ENCODE data around the gene ACD. TPM values are rescaled to one million over a fixed set of nuclear protein-coding genes. Genes with fewer than 3 reads are reported as not detected.

ACD gene
- total RNA-seq, 1 experiment from 2014 or later = 33.6 TPM

DNA sequence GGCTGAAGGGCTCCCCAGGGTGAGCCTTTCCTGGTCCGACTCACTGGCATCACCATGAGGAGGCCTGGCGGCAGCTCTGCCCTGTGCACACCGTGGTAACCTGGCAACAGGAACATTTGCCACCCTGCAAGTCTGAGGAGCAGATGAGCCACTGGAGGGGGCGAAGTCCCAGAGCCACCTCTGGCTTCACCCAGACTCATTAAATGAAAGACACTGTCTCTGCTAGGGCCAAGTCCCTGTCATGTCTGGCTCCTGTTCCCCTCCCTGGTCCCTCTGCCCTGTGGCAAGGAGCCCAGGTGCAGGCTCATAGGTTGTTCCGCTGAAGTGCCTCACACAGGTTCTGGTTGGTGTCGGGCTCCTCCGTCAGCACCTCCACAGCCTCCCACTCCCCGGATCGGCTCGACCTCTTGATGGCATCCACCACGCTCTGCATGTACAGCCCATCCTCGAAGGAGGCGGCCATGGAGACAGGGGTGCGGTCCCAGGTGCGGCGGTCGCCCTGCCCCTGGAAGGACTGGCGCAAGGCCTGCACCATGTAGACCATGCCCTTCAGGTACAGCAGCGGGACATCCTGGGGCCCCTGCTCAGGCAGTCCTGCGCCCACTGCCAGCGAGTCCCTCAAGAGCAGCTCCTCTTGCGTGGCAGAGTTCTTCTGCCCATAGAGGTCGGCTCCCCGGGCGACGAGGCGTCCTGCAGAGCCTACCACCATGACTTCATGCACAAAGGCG, 15.0 kb upstream of the ACD start:
- TF ChIP-seq, protein P1, sequence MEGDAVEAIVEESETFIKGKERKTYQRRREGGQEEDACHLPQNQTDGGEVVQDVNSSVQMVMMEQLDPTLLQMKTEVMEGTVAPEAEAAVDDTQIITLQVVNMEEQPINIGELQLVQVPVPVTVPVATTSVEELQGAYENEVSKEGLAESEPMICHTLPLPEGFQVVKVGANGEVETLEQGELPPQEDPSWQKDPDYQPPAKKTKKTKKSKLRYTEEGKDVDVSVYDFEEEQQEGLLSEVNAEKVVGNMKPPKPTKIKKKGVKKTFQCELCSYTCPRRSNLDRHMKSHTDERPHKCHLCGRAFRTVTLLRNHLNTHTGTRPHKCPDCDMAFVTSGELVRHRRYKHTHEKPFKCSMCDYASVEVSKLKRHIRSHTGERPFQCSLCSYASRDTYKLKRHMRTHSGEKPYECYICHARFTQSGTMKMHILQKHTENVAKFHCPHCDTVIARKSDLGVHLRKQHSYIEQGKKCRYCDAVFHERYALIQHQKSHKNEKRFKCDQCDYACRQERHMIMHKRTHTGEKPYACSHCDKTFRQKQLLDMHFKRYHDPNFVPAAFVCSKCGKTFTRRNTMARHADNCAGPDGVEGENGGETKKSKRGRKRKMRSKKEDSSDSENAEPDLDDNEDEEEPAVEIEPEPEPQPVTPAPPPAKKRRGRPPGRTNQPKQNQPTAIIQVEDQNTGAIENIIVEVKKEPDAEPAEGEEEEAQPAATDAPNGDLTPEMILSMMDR (IDR thresholded peaks at IDR 0.05; ENCODE audit: unreplicated experiment) = no peak
- Mint-ChIP-seq H3K4me3 (ENCODE audit: unreplicated experiment) (no peak overlapping the region), H3K27ac (ENCODE audit: low read depth, unreplicated experiment) (no peak overlapping the region), H3K27me3 (ENCODE audit: insufficient read depth, unreplicated experiment) (no peaks in the 10 kb centered on the region), H3K36me3 (ENCODE audit: insufficient read depth, unreplicated experiment) (peaks cover 18% of the 10 kb centered on the region), H3K9me3 (ENCODE audit: unreplicated experiment) (no peaks in the 10 kb centered on the region), H3K4me1 (ENCODE audit: insufficient read depth, unreplicated experiment) (peaks cover 15% of the 10 kb centered on the region)
- intact Hi-C loops (cut with micrococcal nuclease) = loop anchor here (10.0 kb wide), 1 partner anchor 170 kb away; the partner anchor contains the start of genes CENPT, NUTF2 and THAP11
- CTCF ChIA-PET = interaction anchor here (0.6 kb wide), 2 partner anchors 112 to 117 kb away, joined by 3 read pairs; no protein-coding TSS in a partner anchor
- TSS peak; percentile 17 for BruUV-seq (replicated peaks)
- DNase-seq (ENCODE audit: unreplicated experiment) = no peak
- POLR2A ChIA-PET = no interaction called here

DNA sequence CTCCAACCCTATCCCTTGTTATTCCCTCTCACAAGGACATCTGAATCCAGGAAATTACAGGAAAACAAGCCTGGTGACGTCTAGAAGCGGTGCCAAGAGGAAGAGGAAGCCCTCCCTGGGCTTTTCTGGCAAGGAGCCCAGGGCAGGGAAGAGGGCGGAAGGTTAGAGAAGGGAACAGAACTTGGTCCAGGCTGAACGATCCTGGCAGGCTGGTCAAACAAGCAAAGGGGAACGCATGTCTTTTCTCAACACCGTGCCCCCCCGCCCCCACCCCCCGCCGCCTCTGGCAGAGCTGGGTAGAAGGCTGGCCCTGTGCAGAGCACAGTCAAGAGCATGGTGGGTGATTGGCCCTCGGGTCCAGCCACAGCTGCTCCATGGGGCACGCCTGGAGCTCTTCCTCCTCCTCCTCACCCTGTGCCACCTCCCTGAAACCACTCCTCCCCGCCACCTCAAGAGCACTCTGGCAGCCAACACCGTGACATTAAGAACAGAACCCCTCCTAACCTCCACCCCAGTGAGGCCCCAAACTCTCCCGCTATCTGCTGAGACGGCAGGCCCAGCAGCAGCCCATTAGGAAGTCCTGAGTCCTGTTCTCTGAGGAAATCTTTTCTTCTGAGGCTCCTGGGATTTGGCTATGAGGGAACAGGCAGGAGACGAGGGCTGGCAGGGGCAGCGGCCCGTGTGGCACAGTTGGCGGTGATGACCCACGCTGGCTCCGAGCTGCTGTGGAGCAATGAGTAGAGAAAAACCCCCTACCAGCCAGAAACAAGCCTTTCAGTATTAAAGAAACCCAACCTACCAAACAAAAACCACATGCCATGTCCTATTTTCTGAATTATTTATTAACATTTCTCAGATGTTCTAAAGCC, 13.9 kb upstream of the ACD start:
- DNase-seq (ENCODE audit: unreplicated experiment) = peak; percentile 68
- Mint-ChIP-seq H3K4me1 (ENCODE audit: insufficient read depth, unreplicated experiment) (peaks cover 15% of the 10 kb centered on the region), H3K27ac (ENCODE audit: low read depth, unreplicated experiment) (no peak overlapping the region), H3K27me3 (ENCODE audit: insufficient read depth, unreplicated experiment) (no peaks in the 10 kb centered on the region), H3K36me3 (ENCODE audit: insufficient read depth, unreplicated experiment) (peaks cover 12% of the 10 kb centered on the region), H3K4me3 (ENCODE audit: unreplicated experiment) (no peak overlapping the region), H3K9me3 (ENCODE audit: unreplicated experiment) (no peaks in the 10 kb centered on the region)
- TF ChIP-seq, protein P1 (IDR thresholded peaks at IDR 0.05; ENCODE audit: unreplicated experiment) = no peak
- ChIA-PET POLR2A (interaction anchor here (1.3 kb wide), 1 partner anchor 46 kb away, joined by 4 read pairs; the partner anchor contains the start of gene GFOD2), CTCF (interaction anchor here (0.6 to 3.3 kb wide), 13 partner anchors 11 to 260 kb away, joined by 3 to 15 read pairs (median 5); partner anchors contain the start of genes RANBP10 and TSNAXIP1)
- intact Hi-C loops (cut with micrococcal nuclease) = loop anchor here (1.0 to 10.0 kb wide), 2 partner anchors 171 to 254 kb away; partner anchors contain the start of genes CENPT, NUTF2 and THAP11
- BruUV-seq (replicated peaks) = no TSS peak

DNA sequence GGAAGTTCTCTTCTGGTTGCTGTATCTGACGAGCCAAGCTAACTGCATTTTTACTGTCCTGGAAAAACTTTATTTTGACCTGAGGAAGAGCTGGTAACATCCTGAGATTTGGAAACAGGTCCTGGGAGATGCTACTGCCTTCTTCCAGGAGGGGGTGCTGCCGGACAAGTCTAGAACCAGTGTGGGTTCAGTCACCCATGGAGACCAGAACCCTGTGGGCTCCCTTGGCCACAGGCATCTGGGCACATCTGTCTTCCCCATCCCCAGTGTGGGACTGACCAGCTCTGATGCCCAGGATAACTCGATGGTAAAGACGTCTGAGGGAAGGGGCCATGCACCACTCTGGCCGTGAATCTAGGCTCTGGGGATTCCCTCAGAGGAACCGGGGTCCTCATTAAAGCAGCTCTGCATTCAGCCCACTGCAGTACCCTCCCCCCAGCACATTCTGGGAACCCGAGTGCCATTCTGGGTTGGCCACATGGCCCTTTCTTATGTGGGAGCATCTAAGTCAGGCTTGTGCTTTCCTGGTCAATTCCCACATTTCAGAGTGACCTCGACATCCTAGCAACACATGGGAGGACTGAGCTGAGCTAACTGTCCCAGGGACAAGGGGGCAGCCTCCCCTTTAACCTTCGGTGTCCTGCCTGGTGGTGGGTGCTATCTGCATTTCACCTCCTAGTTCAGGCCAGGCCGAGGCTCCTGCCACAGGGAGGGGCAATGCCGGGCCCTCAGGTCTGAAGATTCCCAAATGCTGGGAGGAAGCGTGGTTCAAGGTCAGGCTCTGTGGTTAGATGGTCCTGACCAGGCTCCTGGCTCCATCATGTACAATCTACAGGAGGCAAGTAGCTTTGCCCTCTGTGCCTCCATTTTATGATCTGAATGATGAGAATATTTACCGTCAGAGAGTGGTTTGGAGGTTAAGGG, 12.9 kb upstream of the ACD start:
- CTCF ChIA-PET = interaction anchor here (0.6 to 3.3 kb wide), 38 partner anchors 9 to 367 kb away, joined by 3 to 15 read pairs (median 4); partner anchors contain the start of genes ACD, CTCF, NUTF2 and PARD6A
- peak overlapping the region; percentile 73 for H3K27ac Mint-ChIP-seq (ENCODE audit: low read depth, unreplicated experiment)
- peak; percentile 83 for DNase-seq (ENCODE audit: unreplicated experiment)

More for the DNA sequence above, 12.9 kb upstream of the ACD start:
- no peak overlapping the region for H3K4me3 Mint-ChIP-seq (ENCODE audit: unreplicated experiment)
- intact Hi-C loops (cut with micrococcal nuclease) = loop anchor here (1.0 to 10.0 kb wide), 3 partner anchors 134 to 255 kb away; partner anchors contain the start of genes CENPT, NUTF2 and THAP11
- TF ChIP-seq, protein P1 (IDR thresholded peaks at IDR 0.05; ENCODE audit: unreplicated experiment) = peak; percentile 68
- H3K4me1 Mint-ChIP-seq (ENCODE audit: insufficient read depth, unreplicated experiment) = peaks cover 15% of the 10 kb centered on the region
- POLR2A ChIA-PET = interaction anchor here (1.1 to 1.3 kb wide), 3 partner anchors 23 to 110 kb away, joined by 3 to 7 read pairs (median 4); partner anchors contain the start of genes CTCF and GFOD2
- H3K9me3 Mint-ChIP-seq (ENCODE audit: unreplicated experiment) = no peaks in the 10 kb centered on the region
- no peaks in the 10 kb centered on the region for H3K27me3 Mint-ChIP-seq (ENCODE audit: insufficient read depth, unreplicated experiment)
- BruUV-seq (replicated peaks) = no TSS peak
- H3K36me3 Mint-ChIP-seq (ENCODE audit: insufficient read depth, unreplicated experiment) = peaks cover 14% of the 10 kb centered on the region
